Testis (tissue), 3 donors: Measurements from ENCODE around the gene EIF4G1. TPM values are rescaled to one million over a fixed set of nuclear protein-coding genes. Genes with fewer than 3 reads are reported as not detected.

Experiments used
- DNase-seq: peaks from one replicate; pipeline ENCODE4 v3.0.0-alpha.2; 2019
- H3K27ac ChIP-seq, 2 donors: fragments of 200-600 bp; sonication (generic); one replicate each; pipeline ENCODE4 v1.5.1; 2019
- H3K27me3 ChIP-seq: fragments of 200-600 bp; sonication (generic); one replicate; pipeline ENCODE4 v1.5.1; 2019
- H3K36me3 ChIP-seq: fragments of 200-600 bp; sonication (generic); one replicate; pipeline ENCODE4 v1.5.1; 2017; ENCODE audit warnings: low read depth; ENCODE audit errors: missing control alignments
- H3K4me1 ChIP-seq: fragments of 200-600 bp; sonication (generic); one replicate; pipeline ENCODE4 v1.5.1; 2019
- H3K4me3 ChIP-seq, 2 donors: fragments of 200-600 bp; sonication (generic); one replicate each; pipeline ENCODE4 v1.5.1; 2017 to 2019
- H3K9me3 ChIP-seq: fragments of 200-600 bp; sonication (generic); one replicate; pipeline ENCODE4 v1.5.1; 2017
- CTCF ChIP-seq, 3 experiments: fragments of 450-650 bp in 2 of 3; fragments of 200-600 bp in 1 of 3; sonication (generic) in 1 of 3; IDR thresholded peaks; one replicate each; pipeline ENCODE4 v1.5.1; 2016 to 2019; ENCODE audit warnings: antibody characterized with exemption in 3 of 3, mild to moderate bottlenecking in 2 of 3, moderate library complexity in 1 of 3
- POLR2A ChIP-seq: fragments of 450-650 bp; IDR thresholded peaks from one replicate; pipeline ENCODE4 v1.6.1; 2017; ENCODE audit warnings: antibody characterized with exemption, mild to moderate bottlenecking, moderate library complexity
- WGBS, 2 donors: methylation state at CpG; one replicate each; pipeline ENCODE4 v1.1.5; 2018; 5-methylcytosine and 5-hydroxymethylcytosine counted together
- intact Hi-C: fragments of 100-400 bp; cut with DNase I; formaldehyde crosslinking; loops from one replicate; pipeline ENCODE4 v1.15.1; 2023; ENCODE audit warnings: low total_unique reads
- polyA plus RNA-seq: library from polyadenylated mRNA; stranded (reverse); fragments of 350-450 nt; fragmentation: Illumina TruSeq; extraction: RNeasy Lipid Tissue Mini Kit (QIAGEN cat#74804); gene quantifications from one replicate; pipeline ENCODE4 v1.2.3, GENCODE V29; 2014; ENCODE audit warnings: low read depth, low replicate concordance; ENCODE audit not compliant: insufficient read depth
- total RNA-seq, 2 donors: library from RNA; depleted of rRNA; stranded (reverse); fragments of >200 nt; gene quantifications; one replicate each; pipeline ENCODE4 v1.2.3, GENCODE V29; 2016

EIF4G1 gene
- total and polyA plus RNA-seq, 3 donors from 2014 or later: 255 to 295 (median 295) TPM

GRCh38 chr3:184348057-184348382 is 33.6 kb downstream of the EIF4G1 start:
- no peak for DNase-seq
- intact Hi-C loops: no loop called here
- Histone ChIP-seq H3K27me3 (no peaks in the 10 kb centered on the region), H3K4me1 (peaks cover 74% of the 10 kb centered on the region), H3K27ac (peak overlapping the region; percentile 27 to 62), H3K9me3 (no peaks in the 10 kb centered on the region), H3K4me3 (no peak overlapping the region), H3K36me3 (no peaks in the 10 kb centered on the region)
- 80 to 85% methylated on average over 4 of the region's 4 CpGs for WGBS, 2 donors
- TF ChIP-seq POLR2A (no peak), CTCF (IDR thresholded peaks at IDR 0.05) (no peak)

GRCh38 chr3:184349563-184350470 is 35.4 kb downstream of the EIF4G1 start:
- no peaks in the 10 kb centered on the region for H3K9me3 ChIP-seq
- peak; percentile 79 for DNase-seq
- no peak overlapping the region for H3K4me3 ChIP-seq
- H3K27me3 ChIP-seq: no peaks in the 10 kb centered on the region
- WGBS, 2 donors: 40 to 59% methylated on average over 10 of the region's 10 CpGs
- H3K4me1 ChIP-seq: peaks cover 66% of the 10 kb centered on the region
- no peak for TF ChIP-seq POLR2A
- no peak for TF ChIP-seq CTCF (IDR thresholded peaks at IDR 0.05)
- intact Hi-C loops: no loop called here
- H3K36me3 ChIP-seq: no peaks in the 10 kb centered on the region
- peak overlapping the region; percentile 55 to 62 for H3K27ac ChIP-seq

- intact Hi-C loops: no loop called here
- no peak for DNase-seq
- peaks cover 62% of the 10 kb centered on the region for H3K4me1 ChIP-seq
- no peaks in the 10 kb centered on the region for H3K9me3 ChIP-seq
- WGBS, 2 donors: 65 to 82% methylated on average over 6 of the region's 6 CpGs
- no peak overlapping the region for H3K4me3 ChIP-seq
- no peaks in the 10 kb centered on the region for H3K36me3 ChIP-seq
- no peak for TF ChIP-seq CTCF (IDR thresholded peaks at IDR 0.05)
- TF ChIP-seq POLR2A: no peak
- no peaks in the 10 kb centered on the region for H3K27me3 ChIP-seq
- peak overlapping the region; percentile 55 to 62 for H3K27ac ChIP-seq
Measured at GRCh38 chr3:184350618-184351017, 36.2 kb downstream of the EIF4G1 start.

- DNase-seq: peak; percentile 79
- no peaks in the 10 kb centered on the region for H3K36me3 ChIP-seq
- H3K4me1 ChIP-seq: peaks cover 65% of the 10 kb centered on the region
- intact Hi-C loops: no loop called here
- TF ChIP-seq POLR2A (no peak), CTCF (IDR thresholded peaks at IDR 0.05) (no peak)
- H3K27me3 ChIP-seq: no peaks in the 10 kb centered on the region
- no peak overlapping the region for H3K4me3 ChIP-seq
- 41 to 44% methylated on average over 8 to 9 of the region's 9 CpGs for WGBS, 2 donors
- H3K27ac ChIP-seq: peak overlapping the region in 1 of 2 donors; percentile 56
- H3K9me3 ChIP-seq: no peaks in the 10 kb centered on the region
Measured at GRCh38 chr3:184351511-184352148, 37.2 kb downstream of the EIF4G1 start.
